WTC11 (cell line): ENCODE results near the gene GDPGP1. TPM values are rescaled to one million over a fixed set of nuclear protein-coding genes. Genes with fewer than 3 reads are reported as not detected.

Source experiments
- ATAC-seq: fragments of 200-7000 bp; cut with Tn5 transposase; 2 replicates; pipeline ENCODE4 v1.10.0; 2021; ENCODE audit warnings: mild to moderate bottlenecking, moderate library complexity
- CTCF ChIA-PET: fragments of 300-600 bp; sonication (Branson Sonifier 250); formaldehyde crosslinking; loops from one replicate; lab custom pipeline; 2021; ENCODE audit warnings: antibody characterized with exemption; lab: Charles Lee
- POLR2A ChIA-PET: fragments of 350-600 bp; sonication (Branson Sonifier 250); formaldehyde crosslinking; loops from one replicate; lab custom pipeline; 2021; ENCODE audit warnings: antibody characterized with exemption; lab: Charles Lee
- DNase-seq: peaks from one replicate; pipeline ENCODE4 v3.0.0; 2021; ENCODE audit warnings: low spot score
- H3K27ac Mint-ChIP-seq: 2 replicates; pipeline ENCODE4 v1.8.0; 2021; ENCODE audit warnings: mixed read lengths
- H3K27me3 Mint-ChIP-seq: 2 replicates; pipeline ENCODE4 v1.8.0; 2021; ENCODE audit warnings: low read depth, mild to moderate bottlenecking, moderate library complexity, mixed read lengths
- H3K36me3 Mint-ChIP-seq: 2 replicates; pipeline ENCODE4 v1.8.0; 2021; ENCODE audit warnings: mixed read lengths
- H3K4me1 Mint-ChIP-seq: 2 replicates; pipeline ENCODE4 v1.8.0; 2022; ENCODE audit warnings: mixed read lengths
- H3K4me3 Mint-ChIP-seq: 2 replicates; pipeline ENCODE4 v1.8.0; 2021; ENCODE audit warnings: mild to moderate bottlenecking, moderate library complexity, mixed read lengths
- H3K9me3 Mint-ChIP-seq: 2 replicates; pipeline ENCODE4 v1.8.0; 2021; ENCODE audit warnings: mixed read lengths
- AFF4 ChIP-seq: sonication (generic); formaldehyde crosslinking; IDR thresholded peaks from 2 replicates; pipeline ENCODE4 v1.8.1; 2023; ENCODE audit warnings: mild to moderate bottlenecking, missing genetic modification reagents, borderline replicate concordance
- ATF2 ChIP-seq: sonication (generic); formaldehyde crosslinking; IDR thresholded peaks from 2 replicates; pipeline ENCODE4 v1.8.1; 2022; ENCODE audit warnings: low read depth, missing genetic modification reagents, borderline replicate concordance
- CREB1 ChIP-seq: sonication (generic); formaldehyde crosslinking; IDR thresholded peaks from 2 replicates; pipeline ENCODE4 v1.8.0; 2023; ENCODE audit warnings: mild to moderate bottlenecking, missing genetic modification reagents
- CREM ChIP-seq: sonication (generic); formaldehyde crosslinking; IDR thresholded peaks from 2 replicates; pipeline ENCODE4 v1.8.1; 2022; ENCODE audit warnings: mild to moderate bottlenecking, missing genetic modification reagents, moderate library complexity
- ELF4 ChIP-seq: sonication (generic); formaldehyde crosslinking; IDR thresholded peaks from 2 replicates; pipeline ENCODE4 v1.8.1; 2022; ENCODE audit warnings: low read depth, mild to moderate bottlenecking, moderate library complexity, missing genetic modification reagents
- EMX1 ChIP-seq: fragments of 250-450 bp; sonication (Bioruptor Pico); IDR thresholded peaks from 2 replicates; pipeline ENCODE4 v1.8.0; 2021; ENCODE audit warnings: mild to moderate bottlenecking
- FOXP1 ChIP-seq: sonication (generic); formaldehyde crosslinking; IDR thresholded peaks from 2 replicates; pipeline ENCODE4 v1.8.0; 2022; ENCODE audit warnings: missing genetic modification reagents, mild to moderate bottlenecking, moderate library complexity, borderline replicate concordance
- KAT7 ChIP-seq: sonication (generic); formaldehyde crosslinking; IDR thresholded peaks from 2 replicates; pipeline ENCODE4 v1.8.1; 2023; ENCODE audit warnings: missing genetic modification reagents, mild to moderate bottlenecking, borderline replicate concordance
- NR1H2 ChIP-seq: sonication (generic); formaldehyde crosslinking; IDR thresholded peaks from 2 replicates; pipeline ENCODE4 v1.9.0; 2021; ENCODE audit warnings: mild to moderate bottlenecking, moderate library complexity, missing genetic modification reagents
- NR3C1 ChIP-seq: sonication (generic); formaldehyde crosslinking; conservative IDR thresholded peaks from 2 replicates; pipeline ENCODE4 v1.8.1; 2023; ENCODE audit warnings: low read depth, mild to moderate bottlenecking, missing genetic modification reagents
- PRRX2 ChIP-seq: fragments of 250-450 bp; sonication (Bioruptor Pico); IDR thresholded peaks from 2 replicates; pipeline ENCODE4 v1.8.0; 2021; ENCODE audit warnings: mild to moderate bottlenecking
- RELA ChIP-seq: sonication (generic); formaldehyde crosslinking; IDR thresholded peaks from 2 replicates; pipeline ENCODE4 v1.8.1; 2022; ENCODE audit warnings: missing genetic modification reagents, mild to moderate bottlenecking, borderline replicate concordance
- RORB ChIP-seq: fragments of 250-450 bp; sonication (Bioruptor Pico); IDR thresholded peaks from 2 replicates; pipeline ENCODE4 v1.9.0; 2021; ENCODE audit warnings: mild to moderate bottlenecking
- SMAD3 ChIP-seq: sonication (generic); formaldehyde crosslinking; IDR thresholded peaks from 2 replicates; pipeline ENCODE4 v1.8.0; 2022; ENCODE audit warnings: missing genetic modification reagents, mild to moderate bottlenecking, borderline replicate concordance
- SOX15 ChIP-seq: fragments of 250-450 bp; sonication (Bioruptor Pico); IDR thresholded peaks from 2 replicates; pipeline ENCODE4 v1.9.0; 2021; ENCODE audit warnings: mild to moderate bottlenecking
- SP1 ChIP-seq: sonication (generic); formaldehyde crosslinking; conservative IDR thresholded peaks from 2 replicates; pipeline ENCODE4 v1.8.1; 2022; ENCODE audit warnings: missing genetic modification reagents
- TCF7 ChIP-seq: sonication (generic); formaldehyde crosslinking; IDR thresholded peaks from 2 replicates; pipeline ENCODE4 v1.8.0; 2022; ENCODE audit warnings: mild to moderate bottlenecking, low read depth, missing genetic modification reagents, moderate library complexity
- TEAD1 ChIP-seq: sonication (generic); formaldehyde crosslinking; IDR thresholded peaks from 2 replicates; pipeline ENCODE4 v1.8.0; 2022; ENCODE audit warnings: mild to moderate bottlenecking, missing genetic modification reagents
- TEAD4 ChIP-seq: sonication (generic); formaldehyde crosslinking; IDR thresholded peaks from 2 replicates; pipeline ENCODE4 v1.8.0; 2022; ENCODE audit warnings: mild to moderate bottlenecking, missing genetic modification reagents
- ZNF232 ChIP-seq: sonication (generic); formaldehyde crosslinking; IDR thresholded peaks from 2 replicates; pipeline ENCODE4 v1.8.0; 2022; ENCODE audit warnings: mild to moderate bottlenecking, missing genetic modification reagents
- ZNF671 ChIP-seq: fragments of 250-450 bp; sonication (Bioruptor Pico); IDR thresholded peaks from 2 replicates; pipeline ENCODE4 v1.8.0; 2021; ENCODE audit warnings: mild to moderate bottlenecking
- total RNA-seq: library from RNA; stranded (reverse); gene quantifications from 3 replicates; pipeline ENCODE4 v1.2.3, GENCODE V29; 2021
- TF ChIP-seq, protein P1 (sequence below): sonication (generic); formaldehyde crosslinking; IDR thresholded peaks from 2 replicates; pipeline ENCODE4 v1.8.1; 2022; ENCODE audit warnings: low read depth, mild to moderate bottlenecking, moderate library complexity, missing genetic modification reagents, borderline replicate concordance
- TF ChIP-seq, protein P2 (sequence below): fragments of 200-600 bp; IDR thresholded peaks from 2 replicates; pipeline ENCODE4 v1.8.0; 2022; ENCODE audit warnings: antibody characterized with exemption

The GDPGP1 gene
- total RNA-seq, 1 experiment from 2014 or later, result 2.6 TPM

DNA sequence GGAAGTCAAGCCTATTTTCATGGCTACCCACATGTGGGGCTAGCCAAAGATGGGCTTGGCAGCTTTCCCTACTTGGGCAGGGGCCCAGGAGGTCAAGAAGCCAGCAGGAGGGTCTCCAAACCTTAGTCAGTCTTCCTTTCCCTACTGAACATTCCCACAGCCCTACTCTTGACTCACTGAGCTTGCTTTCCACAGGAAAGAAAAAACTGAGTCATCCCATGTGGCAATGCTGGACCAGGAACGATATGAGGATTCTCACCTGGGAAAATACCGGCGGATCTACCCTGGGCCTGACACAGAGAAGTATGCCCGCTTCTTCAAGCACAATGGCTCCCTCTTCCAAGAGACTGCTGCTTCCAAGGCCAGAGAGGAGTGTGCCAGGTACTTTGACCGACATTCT is 27.8 kb downstream of the GDPGP1 start (continued):
- no peak for TF ChIP-seq ATF2
- no peak for TF ChIP-seq PRRX2 (CRISPR knock-in tag)
- no peak for TF ChIP-seq TEAD4 (CRISPR knock-in tag)
- TF ChIP-seq EMX1 (CRISPR knock-in tag), result no peak
- no peak for TF ChIP-seq RORB (CRISPR knock-in tag)
- TF ChIP-seq ZNF671, result no peak
- TF ChIP-seq SOX15 (CRISPR knock-in tag), result no peak
- TF ChIP-seq SMAD3 (CRISPR knock-in tag), result no peak
- no peak for TF ChIP-seq NR3C1 (CRISPR knock-in tag)
- TF ChIP-seq RELA (CRISPR knock-in tag), result no peak
- TF ChIP-seq, protein P1, sequence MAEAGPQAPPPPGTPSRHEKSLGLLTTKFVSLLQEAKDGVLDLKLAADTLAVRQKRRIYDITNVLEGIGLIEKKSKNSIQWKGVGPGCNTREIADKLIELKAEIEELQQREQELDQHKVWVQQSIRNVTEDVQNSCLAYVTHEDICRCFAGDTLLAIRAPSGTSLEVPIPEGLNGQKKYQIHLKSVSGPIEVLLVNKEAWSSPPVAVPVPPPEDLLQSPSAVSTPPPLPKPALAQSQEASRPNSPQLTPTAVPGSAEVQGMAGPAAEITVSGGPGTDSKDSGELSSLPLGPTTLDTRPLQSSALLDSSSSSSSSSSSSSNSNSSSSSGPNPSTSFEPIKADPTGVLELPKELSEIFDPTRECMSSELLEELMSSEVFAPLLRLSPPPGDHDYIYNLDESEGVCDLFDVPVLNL (CRISPR knock-in tag), result no peak

DNA sequence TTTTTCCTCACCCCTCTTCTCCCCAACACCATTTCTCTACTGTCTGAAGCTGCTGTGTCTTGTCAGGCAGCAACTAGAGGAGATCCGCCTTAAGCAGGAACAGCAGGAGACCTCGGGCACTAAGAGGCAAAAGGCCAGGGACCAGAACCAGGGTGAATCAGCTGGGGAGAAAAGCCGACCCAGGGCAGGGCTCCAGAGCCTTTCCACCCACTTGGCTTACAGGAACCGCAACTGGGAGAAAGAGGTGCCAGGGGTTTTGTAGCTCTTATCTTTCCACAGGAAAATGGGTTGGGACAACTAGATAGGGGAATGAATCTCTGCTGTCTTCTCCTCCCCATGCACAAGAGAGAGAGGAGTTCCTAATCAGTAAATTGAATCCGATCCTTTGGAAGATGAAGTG is 28.4 kb downstream of the GDPGP1 start:
- CTCF ChIA-PET, result interaction anchor here (2.1 to 2.4 kb wide), 2 partner anchors 13 to 31 kb away, joined by 4 to 10 read pairs; partner anchors contain the start of gene TTLL13
- Mint-ChIP-seq H3K9me3 (no peaks in the 10 kb centered on the region), H3K4me3 (no peak overlapping the region), H3K36me3 (peaks cover 3% of the 10 kb centered on the region; the same call in 1 of the 2 replicates), H3K4me1 (peaks cover 24% of the 10 kb centered on the region), H3K27me3 (no peaks in the 10 kb centered on the region), H3K27ac (no peak overlapping the region)
- no peak for DNase-seq
- TF ChIP-seq TCF7 (CRISPR knock-in tag) (no peak), ZNF232 (CRISPR knock-in tag) (no peak), SMAD3 (CRISPR knock-in tag) (no peak), TEAD1 (no peak), CREB1 (CRISPR knock-in tag) (no peak)
- POLR2A ChIA-PET, result no interaction called here
- ATAC-seq, result no peak

- no peak for DNase-seq
- Mint-ChIP-seq H3K27me3 (no peaks in the 10 kb centered on the region), H3K4me3 (peak overlapping the region; percentile 95), H3K36me3 (peaks cover 15% of the 10 kb centered on the region), H3K27ac (peak overlapping the region; percentile 67), H3K4me1 (peaks cover 38% of the 10 kb centered on the region), H3K9me3 (no peaks in the 10 kb centered on the region)
- ChIA-PET POLR2A (no interaction called here), CTCF (no interaction called here)
- no peak for ATAC-seq
- no peak for TF ChIP-seq SP1 (CRISPR knock-in tag)
Observed at GRCh38 chr15:90264671-90265070, 30.7 kb downstream of the GDPGP1 start.

- peaks cover 40% of the 10 kb centered on the region for H3K4me1 Mint-ChIP-seq
- 0 out of 2 replicates have a peak, but pooled peaks have one; percentile 78 for TF ChIP-seq KAT7
- TF ChIP-seq CREM, result peak; percentile 62
- 0 out of 2 replicates have a peak, but pooled peaks have one; percentile 51 for TF ChIP-seq AFF4
- no peak for TF ChIP-seq NR1H2 (CRISPR knock-in tag)
- TF ChIP-seq, protein P2, sequence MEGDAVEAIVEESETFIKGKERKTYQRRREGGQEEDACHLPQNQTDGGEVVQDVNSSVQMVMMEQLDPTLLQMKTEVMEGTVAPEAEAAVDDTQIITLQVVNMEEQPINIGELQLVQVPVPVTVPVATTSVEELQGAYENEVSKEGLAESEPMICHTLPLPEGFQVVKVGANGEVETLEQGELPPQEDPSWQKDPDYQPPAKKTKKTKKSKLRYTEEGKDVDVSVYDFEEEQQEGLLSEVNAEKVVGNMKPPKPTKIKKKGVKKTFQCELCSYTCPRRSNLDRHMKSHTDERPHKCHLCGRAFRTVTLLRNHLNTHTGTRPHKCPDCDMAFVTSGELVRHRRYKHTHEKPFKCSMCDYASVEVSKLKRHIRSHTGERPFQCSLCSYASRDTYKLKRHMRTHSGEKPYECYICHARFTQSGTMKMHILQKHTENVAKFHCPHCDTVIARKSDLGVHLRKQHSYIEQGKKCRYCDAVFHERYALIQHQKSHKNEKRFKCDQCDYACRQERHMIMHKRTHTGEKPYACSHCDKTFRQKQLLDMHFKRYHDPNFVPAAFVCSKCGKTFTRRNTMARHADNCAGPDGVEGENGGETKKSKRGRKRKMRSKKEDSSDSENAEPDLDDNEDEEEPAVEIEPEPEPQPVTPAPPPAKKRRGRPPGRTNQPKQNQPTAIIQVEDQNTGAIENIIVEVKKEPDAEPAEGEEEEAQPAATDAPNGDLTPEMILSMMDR, result no peak
- TF ChIP-seq ELF4 (CRISPR knock-in tag), result no peak
- TF ChIP-seq FOXP1, result peak; percentile 63; the same call in 1 of the 2 replicates
Observed at GRCh38 chr15:90265271-90266060, 31.5 kb downstream of the GDPGP1 start, which contains the start of gene NGRN. Gene NGRN, plus strand, starts transcription at chr15:90265672. Its CDS starts 41 bp downstream, at chr15:90265713.

More at GRCh38 chr15:90265271-90266060, 31.5 kb downstream of the GDPGP1 start, which contains the start of gene NGRN:
- ChIA-PET POLR2A (interaction anchor here (0.6 to 1.3 kb wide), 5 partner anchors 16 to 47 kb away, joined by 3 to 9 read pairs (median 3); partner anchors contain the start of genes CIB1, GDPGP1 and TTLL13), CTCF (interaction anchor here (0.6 to 1.0 kb wide), 4 partner anchors 32 to 122 kb away, joined by 3 to 10 read pairs (median 3); partner anchors contain the start of genes CIB1 and GDPGP1)
- Mint-ChIP-seq H3K27me3 (no peaks in the 10 kb centered on the region), H3K9me3 (no peaks in the 10 kb centered on the region), H3K4me3 (peak within 1 kb of the TSS; percentile 95), H3K27ac (peak within 1 kb of the TSS; percentile 97), H3K36me3 (peaks cover 23% of the 10 kb centered on the region)
- DNase-seq (peak; percentile 87), ATAC-seq (peak; percentile 85)
